Measurements from ENCODE around the gene PLXNB3. TPM values are rescaled to one million over a fixed set of nuclear protein-coding genes. Genes with fewer than 3 reads are reported as not detected.

Gene PLXNB3
- total RNA-seq, 1 donor from 2014 or later: 0.98 TPM

- Mint-ChIP-seq H3K9me3 (ENCODE audit: low read depth) (no peaks in the 10 kb centered on the region), H3K4me1 (ENCODE audit: low read depth) (no peaks in the 10 kb centered on the region), H3K27ac (no peak overlapping the region), H3K4me3 (ENCODE audit: low read depth) (no peak overlapping the region), H3K27me3 (no peaks in the 10 kb centered on the region), H3K36me3 (ENCODE audit: insufficient read depth) (peaks cover 6% of the 10 kb centered on the region)
- TF ChIP-seq, protein P1, sequence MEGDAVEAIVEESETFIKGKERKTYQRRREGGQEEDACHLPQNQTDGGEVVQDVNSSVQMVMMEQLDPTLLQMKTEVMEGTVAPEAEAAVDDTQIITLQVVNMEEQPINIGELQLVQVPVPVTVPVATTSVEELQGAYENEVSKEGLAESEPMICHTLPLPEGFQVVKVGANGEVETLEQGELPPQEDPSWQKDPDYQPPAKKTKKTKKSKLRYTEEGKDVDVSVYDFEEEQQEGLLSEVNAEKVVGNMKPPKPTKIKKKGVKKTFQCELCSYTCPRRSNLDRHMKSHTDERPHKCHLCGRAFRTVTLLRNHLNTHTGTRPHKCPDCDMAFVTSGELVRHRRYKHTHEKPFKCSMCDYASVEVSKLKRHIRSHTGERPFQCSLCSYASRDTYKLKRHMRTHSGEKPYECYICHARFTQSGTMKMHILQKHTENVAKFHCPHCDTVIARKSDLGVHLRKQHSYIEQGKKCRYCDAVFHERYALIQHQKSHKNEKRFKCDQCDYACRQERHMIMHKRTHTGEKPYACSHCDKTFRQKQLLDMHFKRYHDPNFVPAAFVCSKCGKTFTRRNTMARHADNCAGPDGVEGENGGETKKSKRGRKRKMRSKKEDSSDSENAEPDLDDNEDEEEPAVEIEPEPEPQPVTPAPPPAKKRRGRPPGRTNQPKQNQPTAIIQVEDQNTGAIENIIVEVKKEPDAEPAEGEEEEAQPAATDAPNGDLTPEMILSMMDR (IDR thresholded peaks at IDR 0.05; ENCODE audit: unreplicated experiment): no peak
- no peak for DNase-seq (ENCODE audit: low spot score, unreplicated experiment)
Observed at GRCh38 chrX:153784325-153784967, 20.4 kb downstream of the PLXNB3 start.

- DNase-seq (ENCODE audit: low spot score, unreplicated experiment): no peak
- Mint-ChIP-seq H3K4me1 (ENCODE audit: low read depth) (no peaks in the 10 kb centered on the region), H3K4me3 (ENCODE audit: low read depth) (no peak overlapping the region), H3K36me3 (ENCODE audit: insufficient read depth) (peaks cover 6% of the 10 kb centered on the region), H3K27ac (no peak overlapping the region), H3K27me3 (no peaks in the 10 kb centered on the region), H3K9me3 (ENCODE audit: low read depth) (peaks cover 3% of the 10 kb centered on the region)
- TF ChIP-seq, protein P1 (IDR thresholded peaks at IDR 0.05; ENCODE audit: unreplicated experiment): no peak
Observed at GRCh38 chrX:153786669-153787068, 22.6 kb downstream of the PLXNB3 start.

DNA sequence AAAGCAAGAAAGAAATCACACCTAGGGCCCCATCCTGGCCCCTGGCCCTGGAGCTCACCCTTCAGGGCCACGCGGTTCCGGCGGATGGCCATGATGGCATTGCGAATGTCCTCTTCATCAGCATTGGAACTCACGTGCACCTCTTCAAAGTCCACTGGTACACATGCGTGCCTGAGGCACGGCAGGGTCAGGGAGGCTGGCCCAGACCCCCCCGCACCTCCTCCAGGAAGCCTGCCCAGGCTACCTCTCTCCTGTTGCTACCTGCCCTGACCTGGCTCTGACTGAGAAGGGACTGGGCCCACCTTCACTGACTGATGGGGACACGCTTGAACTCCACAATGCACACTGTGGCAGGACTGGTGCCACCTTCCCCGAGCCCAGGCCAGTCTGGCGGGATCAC is 25.6 kb downstream of the PLXNB3 start:
- Mint-ChIP-seq H3K27ac (no peak overlapping the region), H3K9me3 (ENCODE audit: low read depth) (peaks cover 3% of the 10 kb centered on the region), H3K36me3 (ENCODE audit: insufficient read depth) (peaks cover 8% of the 10 kb centered on the region), H3K4me3 (ENCODE audit: low read depth) (no peak overlapping the region), H3K27me3 (no peaks in the 10 kb centered on the region), H3K4me1 (ENCODE audit: low read depth) (peaks cover 5% of the 10 kb centered on the region)
- TF ChIP-seq, protein P1 (IDR thresholded peaks at IDR 0.05; ENCODE audit: unreplicated experiment): no peak
- no peak for DNase-seq (ENCODE audit: low spot score, unreplicated experiment)

DNA sequence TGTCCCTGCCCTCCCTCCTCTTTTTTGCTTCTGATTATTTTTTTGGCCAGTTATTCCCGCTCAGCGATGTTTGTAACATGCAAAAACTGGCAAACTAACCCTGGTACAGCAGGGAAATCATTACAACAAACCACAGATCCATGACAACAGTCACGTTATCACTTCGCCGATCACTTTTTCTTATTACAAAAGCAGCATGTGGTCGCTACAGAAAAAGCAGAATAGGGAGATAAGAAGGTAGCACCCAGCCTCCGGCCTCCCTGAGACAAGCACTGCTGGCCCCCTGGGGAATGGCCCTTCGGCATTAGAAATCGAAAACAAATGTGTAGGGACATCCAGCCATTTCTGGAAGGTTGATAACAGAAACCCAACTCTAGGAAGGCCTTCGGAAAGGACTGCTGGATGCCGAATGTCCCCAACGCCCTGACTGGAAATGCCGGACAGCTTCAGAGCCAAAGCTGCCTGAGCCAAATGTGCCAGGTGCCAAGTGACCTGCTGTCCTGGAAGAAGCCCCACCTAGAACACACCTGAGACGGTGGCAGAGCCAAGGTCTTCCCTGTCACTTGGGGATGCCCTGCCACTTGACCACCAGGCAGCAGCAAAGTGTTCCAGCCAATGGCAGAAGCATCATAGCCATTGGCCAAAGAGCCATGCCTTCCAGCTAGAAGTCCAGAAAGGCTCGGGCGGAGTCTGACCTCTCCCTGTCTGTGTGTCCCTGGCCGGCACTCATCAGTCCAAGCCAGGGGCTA is 27.2 kb downstream of the PLXNB3 start:
- DNase-seq (ENCODE audit: low spot score, unreplicated experiment): no peak
- peaks cover 8% of the 10 kb centered on the region for H3K36me3 Mint-ChIP-seq (ENCODE audit: insufficient read depth)
- no peaks in the 10 kb centered on the region for H3K27me3 Mint-ChIP-seq
- no peak overlapping the region for H3K27ac Mint-ChIP-seq
- peaks cover 9% of the 10 kb centered on the region for H3K4me1 Mint-ChIP-seq (ENCODE audit: low read depth)
- peaks cover 3% of the 10 kb centered on the region for H3K9me3 Mint-ChIP-seq (ENCODE audit: low read depth)
- H3K4me3 Mint-ChIP-seq (ENCODE audit: low read depth): no peak overlapping the region
- TF ChIP-seq, protein P1 (IDR thresholded peaks at IDR 0.05; ENCODE audit: unreplicated experiment): no peak

DNA sequence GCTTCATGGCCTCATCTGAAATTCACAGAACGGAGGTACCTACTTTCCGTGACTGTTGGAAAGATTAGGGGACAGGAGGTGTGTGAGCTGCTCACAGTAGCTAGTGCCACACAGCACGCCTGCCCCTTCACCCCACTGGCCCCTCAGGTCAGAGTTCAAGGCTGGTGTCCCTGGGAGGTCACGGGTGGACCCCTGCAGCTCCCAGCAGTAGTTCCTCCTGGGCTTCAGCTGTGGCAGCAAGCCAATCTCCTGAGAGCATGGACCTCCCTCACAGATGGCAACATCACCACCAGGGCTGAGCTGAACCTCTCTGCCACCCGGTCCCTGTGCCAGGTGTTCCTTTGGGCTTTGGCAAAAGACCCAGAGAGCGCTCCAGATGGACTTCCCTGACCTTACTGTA is 28.3 kb downstream of the PLXNB3 start:
- Mint-ChIP-seq H3K27me3 (no peaks in the 10 kb centered on the region), H3K4me1 (ENCODE audit: low read depth) (peaks cover 9% of the 10 kb centered on the region), H3K9me3 (ENCODE audit: low read depth) (peaks cover 3% of the 10 kb centered on the region), H3K27ac (no peak overlapping the region), H3K36me3 (ENCODE audit: insufficient read depth) (peaks cover 4% of the 10 kb centered on the region), H3K4me3 (ENCODE audit: low read depth) (no peak overlapping the region)
- DNase-seq (ENCODE audit: low spot score, unreplicated experiment): no peak
- TF ChIP-seq, protein P1 (IDR thresholded peaks at IDR 0.05; ENCODE audit: unreplicated experiment): no peak
